Spleen (tissue), 11 donors: ENCODE data around the gene OR10C1. TPM values are rescaled to one million over a fixed set of nuclear protein-coding genes. Genes with fewer than 3 reads are reported as not detected.

Experiments used
- DNase-seq: peaks from one replicate; pipeline ENCODE4 v3.0.0-alpha.2; 2020
- H3K27ac ChIP-seq, 8 donors: fragments of 200-600 bp; sonication (generic) in 7 of 8; 1 replicate in 4 of 8; 2 replicates in 4 of 8; pipeline versions ENCODE4 v1.5.0 to v1.8.0; 2016 to 2021; ENCODE audit warnings: inconsistent platforms in 4 of 8, mild to moderate bottlenecking in 4 of 8, moderate library complexity in 1 of 8
- H3K27me3 ChIP-seq, 7 donors: fragments of 200-600 bp; sonication (generic) in 6 of 7; replicated peaks in 1 of 7; 1 replicate in 4 of 7; 2 replicates in 3 of 7; pipeline versions ENCODE4 v1.5.0 to v1.8.0; 2016 to 2021; ENCODE audit warnings: inconsistent platforms in 3 of 7, mild to moderate bottlenecking in 1 of 7
- H3K36me3 ChIP-seq, 6 donors: fragments of 200-600 bp; sonication (generic) in 5 of 6; 1 replicate in 4 of 6; 2 replicates in 2 of 6; pipeline versions ENCODE4 v1.5.0 to v1.8.0; 2016 to 2021; ENCODE audit warnings: inconsistent platforms in 2 of 6
- H3K4me1 ChIP-seq, 6 donors: fragments of 200-600 bp; sonication (generic) in 5 of 6; 1 replicate in 3 of 6; 2 replicates in 3 of 6; pipeline versions ENCODE4 v1.5.0 to v1.8.0; 2016 to 2021; ENCODE audit warnings: inconsistent platforms in 3 of 6
- H3K4me3 ChIP-seq, 8 donors: fragments of 200-600 bp; sonication (generic) in 7 of 8; 1 replicate in 4 of 8; 2 replicates in 4 of 8; pipeline versions ENCODE4 v1.5.0 to v1.8.0; 2016 to 2021; ENCODE audit warnings: inconsistent platforms in 4 of 8, mild to moderate bottlenecking in 4 of 8, moderate library complexity in 2 of 8
- H3K9me3 ChIP-seq, 8 donors: fragments of 200-600 bp; sonication (generic) in 7 of 8; 1 replicate in 4 of 8; 2 replicates in 4 of 8; pipeline versions ENCODE4 v1.5.0 to v1.8.0; 2016 to 2021; ENCODE audit warnings: inconsistent platforms in 4 of 8
- CTCF ChIP-seq, 11 experiments: fragments of 200-600 bp in 7 of 11; fragments of 450-650 bp in 4 of 11; sonication (generic) in 4 of 11; IDR thresholded peaks in 8 of 11; conservative IDR thresholded peaks in 3 of 11; 1 replicate in 7 of 11; 2 replicates in 4 of 11; pipeline versions ENCODE4 v1.4.0 to v1.8.0; 2016 to 2021; ENCODE audit warnings: antibody characterized with exemption in 11 of 11, inconsistent platforms in 4 of 11, mild to moderate bottlenecking in 1 of 11
- POLR2A ChIP-seq, 3 donors: fragments of 450-650 bp; IDR thresholded peaks; one replicate each; pipeline ENCODE4 v1.5.1; 2017; ENCODE audit warnings: antibody characterized with exemption in 3 of 3, mild to moderate bottlenecking in 1 of 3
- POLR2AphosphoS5 ChIP-seq, 3 donors: sonication (generic); formaldehyde crosslinking; IDR thresholded peaks; one replicate each; pipeline ENCODE4 v1.5.1; 2017; ENCODE audit warnings: antibody characterized with exemption in 3 of 3
- WGBS, 5 donors: extraction: QIAGEN DNeasy Blood & Tissue Kit in 3 of 5; methylation state at CpG; one replicate each; pipeline versions ENCODE4 v1.1.5 to v1.1.7; 2013 to 2018; 5-methylcytosine and 5-hydroxymethylcytosine counted together
- intact Hi-C: fragments of 100-400 bp; cut with DNase I; formaldehyde crosslinking; loops from one replicate; pipeline ENCODE4 v1.15.0; 2023; ENCODE audit warnings: low total_unique reads
- polyA plus RNA-seq, 3 donors: library from polyadenylated mRNA; stranded (reverse); fragments of 200-250 nt; gene quantifications; one replicate each; pipeline ENCODE4 v1.2.1, GENCODE V29; 2013
- total RNA-seq, 7 donors: library from RNA; depleted of rRNA in 3 of 7; stranded (reverse); fragments of >200 nt in 3 of 7; fragmentation: NEBNext Ultra II Directional in 4 of 7; extraction: Animal tissue kit (Norgen Biotek cat#: 25700) in 4 of 7; gene quantifications; one replicate each; pipeline versions ENCODE4 v1.1.0 to v1.2.1, GENCODE V29; 2016 to 2021
- donor health status: healthy with polysubstance abuse.
- donor health status: DM: no; HTN: no; CAD: no; lungs with moderate emphysema.
- donor health status: DM: no; HTN: no; CAD: no.
- donor health status: Bipolar disorder and iron deficiency.
- donor health status: healthy.
- donor health status: DM: no; HTN: no; CAD: no.
- donor health status: DM: yes; HTN: yes; CAD: no.

OR10C1 gene
- total and polyA plus RNA-seq, 10 donors: not detected

DNA sequence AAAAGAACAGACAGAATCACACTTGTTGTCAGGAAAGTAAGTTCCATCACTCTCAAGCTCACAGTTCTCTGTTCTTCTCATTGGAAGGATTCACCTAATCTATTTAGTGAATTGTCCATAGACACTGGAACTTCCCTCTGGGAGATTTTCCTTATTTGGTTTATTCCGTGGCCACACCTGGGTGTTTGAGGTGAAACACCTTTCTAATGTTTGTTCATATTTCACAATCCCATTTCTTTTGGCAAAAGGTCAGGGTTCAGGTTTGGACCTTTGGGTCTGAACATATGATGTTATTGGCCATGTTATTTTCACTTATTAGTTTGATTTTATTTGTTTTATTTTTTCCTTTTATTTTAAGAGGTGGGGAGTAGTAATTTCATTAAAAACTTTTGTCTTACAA is 44.6 kb downstream of the OR10C1 start:
- WGBS, 5 donors: 68 to 90% (median 84%) methylated on average over 1 of the region's 1 CpG
- intact Hi-C loops: no loop called here
- TF ChIP-seq POLR2A (IDR thresholded peaks at IDR 0.05) (no peak), CTCF (IDR thresholded peaks at IDR 0.05 in 8 of 11, conservative IDR thresholded peaks at IDR 0.05 in 3 of 11) (no peak), POLR2AphosphoS5 (IDR thresholded peaks at IDR 0.05) (no peak)
- no peak for DNase-seq
- H3K36me3 ChIP-seq: no peaks in the 10 kb centered on the region
- peaks cover 0 to 6% (median 0%) of the 10 kb centered on the region in 8 donors for H3K9me3 ChIP-seq
- H3K4me1 ChIP-seq: no peaks in the 10 kb centered on the region
- H3K27ac ChIP-seq: no peak overlapping the region
- no peak overlapping the region for H3K4me3 ChIP-seq
- H3K27me3 ChIP-seq: peaks cover 0 to 14% (median 0%) of the 10 kb centered on the region in 7 donors

- no peak for DNase-seq
- Histone ChIP-seq H3K36me3 (no peaks in the 10 kb centered on the region), H3K9me3 (peaks cover 0 to 6% (median 0%) of the 10 kb centered on the region in 8 donors), H3K27ac (no peak overlapping the region), H3K27me3 (peaks cover 0 to 17% (median 0%) of the 10 kb centered on the region in 7 donors), H3K4me1 (no peaks in the 10 kb centered on the region), H3K4me3 (no peak overlapping the region)
- intact Hi-C loops: no loop called here
- 31 to 47% (median 41%) methylated on average over 4 of the region's 4 CpGs for WGBS, 5 donors
- no peak for TF ChIP-seq POLR2A (IDR thresholded peaks at IDR 0.05)
- no peak for TF ChIP-seq POLR2AphosphoS5 (IDR thresholded peaks at IDR 0.05)
- no peak for TF ChIP-seq CTCF (IDR thresholded peaks at IDR 0.05 in 8 of 11, conservative IDR thresholded peaks at IDR 0.05 in 3 of 11)
These were observed 47.5 kb downstream of the OR10C1 start for GRCh38 chr6:29486577-29486976.

GRCh38 chr6:29487131-29487530 is 48.0 kb downstream of the OR10C1 start:
- 72 to 91% (median 81%) methylated on average over 5 of the region's 5 CpGs for WGBS, 5 donors
- Histone ChIP-seq H3K9me3 (peaks cover 0 to 5% (median 0%) of the 10 kb centered on the region in 8 donors), H3K36me3 (no peaks in the 10 kb centered on the region), H3K27me3 (peaks cover 0 to 22% (median 0%) of the 10 kb centered on the region in 7 donors), H3K4me3 (no peak overlapping the region), H3K4me1 (no peaks in the 10 kb centered on the region), H3K27ac (no peak overlapping the region)
- DNase-seq: no peak
- TF ChIP-seq POLR2A (IDR thresholded peaks at IDR 0.05) (no peak), POLR2AphosphoS5 (IDR thresholded peaks at IDR 0.05) (no peak), CTCF (IDR thresholded peaks at IDR 0.05 in 8 of 11, conservative IDR thresholded peaks at IDR 0.05 in 3 of 11) (no peak)
- intact Hi-C loops: no loop called here

DNA sequence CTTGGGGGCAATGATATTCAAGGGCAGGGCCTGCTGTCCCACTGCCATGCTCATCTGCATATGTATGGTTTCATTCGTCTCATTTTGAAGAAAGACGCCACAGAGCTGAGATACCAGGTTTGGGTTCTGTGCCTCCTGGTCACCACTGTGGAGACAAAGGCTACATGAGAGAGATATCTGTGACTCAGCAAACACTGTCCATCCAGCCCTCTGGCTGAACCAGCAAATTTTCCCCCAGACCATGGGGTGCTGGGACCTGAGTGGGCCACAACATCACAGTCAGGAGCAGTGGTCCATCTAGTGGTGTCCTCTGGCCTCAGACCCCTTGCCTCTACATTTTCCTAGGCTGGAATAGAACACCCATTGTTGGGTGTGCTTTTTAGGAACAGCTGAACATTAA is 48.6 kb downstream of the OR10C1 start, which contains the start of gene MAS1L:
TSS of gene MAS1L (minus strand) at position 297 of the 400 bp plus-strand sequence. CDS start at position 243, 54 bp downstream.
- Histone ChIP-seq H3K4me3 (no peak within 1 kb of the TSS), H3K27me3 (peaks cover 0 to 24% (median 0%) of the 10 kb centered on the region in 7 donors), H3K9me3 (no peaks in the 10 kb centered on the region), H3K36me3 (no peaks in the 10 kb centered on the region), H3K4me1 (no peaks in the 10 kb centered on the region), H3K27ac (no peak within 1 kb of the TSS)
- no peak for TF ChIP-seq POLR2AphosphoS5 (IDR thresholded peaks at IDR 0.05)
- TF ChIP-seq CTCF (IDR thresholded peaks at IDR 0.05 in 8 of 11, conservative IDR thresholded peaks at IDR 0.05 in 3 of 11): no peak
- TF ChIP-seq POLR2A (IDR thresholded peaks at IDR 0.05): no peak
- intact Hi-C loops: no loop called here
- DNase-seq: no peak
- 82 to 100% (median 98%) methylated on average over 2 of the region's 2 CpGs for WGBS, 5 donors
